ENCODE measurements around the gene ZCCHC2.

Gene ZCCHC2

DNA sequence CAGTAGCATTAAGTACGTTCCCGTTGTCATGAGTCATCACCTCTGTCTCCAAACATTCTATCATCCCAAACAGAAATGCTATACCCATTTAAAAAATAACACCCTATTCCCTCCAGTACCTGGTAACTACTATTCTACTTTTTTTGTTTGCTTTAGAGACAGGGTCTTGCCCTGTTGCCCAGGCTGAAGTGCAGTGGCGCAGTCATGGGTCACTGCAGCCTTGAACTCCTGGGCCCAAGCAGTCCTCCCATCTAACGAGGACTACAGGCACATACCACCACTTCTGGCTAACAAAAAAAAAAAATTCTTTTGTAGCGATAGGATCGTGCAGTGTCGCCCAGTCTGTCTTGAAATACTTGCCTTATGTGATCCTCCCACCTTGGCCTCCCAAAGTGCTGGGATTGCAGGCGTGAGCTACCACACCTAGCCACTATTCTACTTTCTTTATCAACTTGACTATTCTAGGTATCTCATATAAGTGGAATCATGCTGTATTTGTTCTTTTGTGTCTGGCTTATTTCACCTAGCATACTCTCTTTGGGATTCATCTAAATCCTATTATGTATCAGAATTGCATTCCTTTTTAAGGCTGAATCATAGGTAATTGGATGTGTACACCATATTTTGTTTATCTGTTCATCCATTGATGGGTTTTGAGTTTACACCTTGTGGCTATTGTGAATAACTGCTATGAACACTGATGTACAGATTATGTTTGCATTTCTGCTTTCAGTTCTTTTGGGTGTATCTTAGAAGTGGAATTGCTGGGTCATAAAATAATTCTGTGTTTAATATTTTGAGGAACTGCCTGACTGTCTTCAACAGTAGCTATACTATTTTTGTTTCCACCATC, 14.4 kb downstream of the ZCCHC2 start:
- no peak for DNase-seq (ENCODE audit: low read depth in 2 of 2, low spot score in 1 of 2)

DNA sequence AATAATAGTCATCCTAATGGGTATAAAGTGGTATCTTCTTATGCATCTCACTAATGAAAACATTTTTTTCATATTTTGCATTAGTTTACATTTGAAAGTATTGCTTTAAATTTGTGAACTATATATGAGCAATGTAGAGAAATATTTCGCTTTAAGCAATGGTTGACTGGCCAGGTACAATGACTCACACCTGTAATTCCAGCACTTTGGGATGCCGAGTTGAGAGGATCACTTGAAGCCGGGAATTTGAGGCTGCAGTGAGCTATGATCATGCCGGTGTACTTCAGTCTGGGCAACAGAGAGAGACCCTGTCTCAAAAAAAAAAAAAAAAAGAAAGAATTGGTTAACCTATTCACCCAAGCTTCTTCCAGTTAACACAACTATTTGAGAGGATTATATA, 15.1 kb downstream of the ZCCHC2 start:
- DNase-seq (ENCODE audit: low read depth in 2 of 2, low spot score in 1 of 2), result no peak

DNA sequence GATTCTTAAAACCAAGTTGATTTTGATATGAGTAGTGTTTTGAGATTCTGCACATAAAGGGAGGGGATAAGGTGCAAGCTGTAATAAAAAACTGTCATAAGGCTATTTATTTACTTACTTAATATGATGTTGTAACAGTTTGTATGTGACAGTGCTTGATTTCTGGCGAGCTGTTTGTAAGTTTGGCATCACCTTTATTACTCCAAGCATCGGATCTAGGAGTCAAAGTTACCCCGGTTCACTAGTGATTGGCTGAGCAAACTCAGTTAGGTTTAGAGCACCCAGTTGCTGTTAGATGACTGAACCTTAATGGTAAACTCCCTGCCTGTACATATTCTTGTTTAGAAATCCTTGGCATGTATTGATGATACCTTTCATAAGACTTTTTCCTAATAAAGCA, 16.1 kb downstream of the ZCCHC2 start:
- DNase-seq (ENCODE audit: low read depth in 2 of 2, low spot score in 1 of 2), result no peak

DNA sequence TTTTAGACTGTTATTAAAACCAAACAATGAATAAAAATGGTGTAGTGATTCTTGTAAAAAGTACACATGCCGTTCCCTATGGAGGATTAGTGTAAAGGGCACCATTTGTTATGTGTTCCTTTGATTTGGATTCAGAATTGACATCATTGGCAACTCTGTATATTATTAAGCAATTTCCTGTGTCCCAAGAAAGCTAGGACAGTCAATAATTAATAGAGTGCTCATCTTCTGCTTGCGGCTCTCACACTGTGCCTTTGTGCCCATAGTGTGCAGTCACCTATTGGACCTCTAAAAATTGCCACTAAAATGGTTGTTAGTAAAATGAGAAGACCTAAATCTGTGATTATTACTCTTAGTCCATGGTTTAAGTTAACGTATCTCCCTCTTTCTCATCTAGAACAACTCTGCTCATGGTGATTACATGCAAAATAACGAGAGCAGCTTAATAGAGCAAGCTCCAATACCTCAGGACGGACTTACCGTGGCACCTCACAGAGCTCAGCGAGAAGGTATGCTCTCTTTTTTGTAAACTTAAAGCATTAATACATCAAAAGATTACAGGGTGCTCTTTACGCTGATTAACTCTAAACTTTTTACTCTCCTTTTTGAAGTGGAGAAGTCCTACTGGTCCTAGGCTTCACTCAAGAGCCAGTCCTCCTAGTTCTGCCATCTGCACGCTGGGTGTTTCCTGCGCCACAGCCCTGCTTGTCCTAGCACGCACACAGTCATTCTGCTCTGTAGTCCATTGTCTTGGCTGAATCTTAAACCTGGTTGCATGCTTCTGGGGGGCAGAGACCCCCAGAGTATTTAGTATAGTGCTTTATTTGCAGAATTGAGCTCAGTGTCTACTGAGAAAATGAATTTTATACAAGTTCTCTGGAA, 16.7 kb downstream of the ZCCHC2 start:
- no peak for DNase-seq (ENCODE audit: low read depth in 2 of 2, low spot score in 1 of 2)

DNA sequence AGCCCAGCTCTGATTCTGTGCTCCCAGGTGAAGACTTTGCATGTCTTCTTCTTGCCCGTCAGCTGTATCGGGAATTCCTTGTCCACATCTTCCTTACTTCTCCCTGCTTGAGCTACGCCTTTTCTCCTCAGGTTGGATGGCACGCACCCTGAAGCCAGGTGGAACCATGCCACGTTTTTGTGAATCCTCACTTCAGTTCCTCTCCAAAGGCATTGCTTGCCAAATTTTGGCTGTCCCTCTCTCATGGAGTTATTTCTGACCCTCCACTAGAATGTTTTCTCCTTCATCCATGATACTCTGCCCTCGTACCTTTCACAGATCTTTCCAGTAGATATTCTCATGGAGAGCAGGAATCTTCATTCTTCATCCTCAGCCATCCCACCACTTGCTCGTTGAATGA, 20.2 kb downstream of the ZCCHC2 start:
- DNase-seq (ENCODE audit: low read depth in 2 of 2, low spot score in 1 of 2), result no peak

DNA sequence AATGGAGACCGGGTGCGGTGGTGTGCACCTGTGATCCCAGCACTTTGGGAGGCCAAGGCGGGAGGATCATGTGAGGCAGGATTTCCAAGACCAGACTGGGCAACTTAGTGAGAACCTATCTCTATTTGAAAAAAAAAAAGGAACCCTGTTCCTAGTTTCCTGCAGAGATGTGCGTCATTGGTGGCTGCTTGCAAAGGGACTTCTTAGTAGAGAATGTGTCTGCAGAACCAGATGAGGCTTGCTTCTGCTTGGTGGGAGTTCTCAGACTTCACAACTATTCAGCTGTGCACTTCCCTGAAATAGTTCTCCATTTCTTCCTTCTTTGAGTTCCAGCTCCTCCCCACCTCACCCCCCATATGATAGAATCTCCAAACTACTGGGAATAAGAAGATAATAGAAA, 22.3 kb downstream of the ZCCHC2 start:
- no peak for DNase-seq (ENCODE audit: low read depth in 2 of 2, low spot score in 1 of 2)

DNA sequence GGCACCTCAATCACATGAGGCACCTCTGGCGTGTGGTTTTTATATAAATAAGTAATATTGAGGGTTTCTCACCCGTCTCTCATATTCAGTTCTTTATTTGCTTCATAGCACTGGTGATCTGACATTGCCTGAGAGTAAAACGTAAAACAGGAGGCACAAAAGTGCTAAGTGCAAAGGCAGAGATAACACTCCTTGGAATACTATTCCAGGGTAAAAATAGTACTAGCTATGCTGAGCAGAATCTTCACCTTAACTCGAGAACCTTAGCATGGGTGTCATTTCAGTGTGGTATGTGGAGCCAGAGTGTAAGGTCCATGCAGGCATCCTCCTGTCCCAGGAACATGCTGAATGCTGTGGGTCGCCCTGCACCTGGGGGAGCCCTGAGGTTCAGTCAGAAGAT, 26.9 kb downstream of the ZCCHC2 start:
- DNase-seq (ENCODE audit: low read depth in 2 of 2, low spot score in 1 of 2), result no peak

DNA sequence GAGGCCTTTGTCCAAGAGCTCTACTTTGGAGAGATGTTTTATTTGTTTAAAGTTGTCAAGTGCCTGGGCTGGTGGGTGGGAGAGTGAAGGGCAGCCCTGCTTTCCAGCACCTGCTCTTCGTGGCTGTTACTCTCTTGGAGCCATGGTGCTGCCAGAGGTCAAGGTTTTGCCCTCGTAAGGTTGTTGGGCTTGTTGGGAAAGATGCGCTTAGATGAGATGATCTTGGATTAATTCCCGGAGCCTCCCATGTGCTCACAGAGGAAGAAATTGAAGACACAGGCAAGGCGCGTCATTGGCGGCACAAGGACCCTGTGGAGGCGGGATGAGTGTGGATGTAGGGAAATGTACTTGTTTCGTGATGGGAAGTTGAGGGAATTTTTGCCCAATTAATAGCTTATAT, 27.9 kb downstream of the ZCCHC2 start:
- DNase-seq (ENCODE audit: low read depth in 2 of 2, low spot score in 1 of 2), result no peak

DNA sequence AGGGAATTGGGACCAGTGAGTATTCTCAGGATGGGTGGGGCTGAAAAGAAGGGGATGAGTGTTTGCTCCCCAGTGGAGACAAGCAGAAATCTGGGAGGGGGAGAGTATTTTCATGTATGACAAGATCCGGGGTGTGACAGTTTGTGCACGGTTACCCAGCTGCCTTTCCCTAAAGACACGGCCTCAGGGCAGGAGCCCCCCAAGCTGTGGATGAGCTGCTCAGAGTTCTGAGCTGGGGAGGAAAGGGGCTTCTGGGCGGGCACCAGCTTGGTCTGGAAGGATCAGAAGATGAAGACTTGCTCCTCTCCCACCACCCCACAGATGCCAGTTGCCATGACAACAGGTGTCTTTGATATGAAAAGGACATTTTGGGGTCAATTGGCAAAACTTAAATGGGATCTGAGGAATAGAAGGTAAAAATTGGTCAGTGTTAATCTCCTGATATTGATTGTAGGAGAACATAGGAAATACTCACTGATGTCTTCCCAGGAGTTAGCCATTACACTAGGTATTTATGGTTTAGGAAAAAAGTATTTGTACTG, 29.2 kb downstream of the ZCCHC2 start:
- no peak for DNase-seq (ENCODE audit: low read depth in 2 of 2, low spot score in 1 of 2)

DNA sequence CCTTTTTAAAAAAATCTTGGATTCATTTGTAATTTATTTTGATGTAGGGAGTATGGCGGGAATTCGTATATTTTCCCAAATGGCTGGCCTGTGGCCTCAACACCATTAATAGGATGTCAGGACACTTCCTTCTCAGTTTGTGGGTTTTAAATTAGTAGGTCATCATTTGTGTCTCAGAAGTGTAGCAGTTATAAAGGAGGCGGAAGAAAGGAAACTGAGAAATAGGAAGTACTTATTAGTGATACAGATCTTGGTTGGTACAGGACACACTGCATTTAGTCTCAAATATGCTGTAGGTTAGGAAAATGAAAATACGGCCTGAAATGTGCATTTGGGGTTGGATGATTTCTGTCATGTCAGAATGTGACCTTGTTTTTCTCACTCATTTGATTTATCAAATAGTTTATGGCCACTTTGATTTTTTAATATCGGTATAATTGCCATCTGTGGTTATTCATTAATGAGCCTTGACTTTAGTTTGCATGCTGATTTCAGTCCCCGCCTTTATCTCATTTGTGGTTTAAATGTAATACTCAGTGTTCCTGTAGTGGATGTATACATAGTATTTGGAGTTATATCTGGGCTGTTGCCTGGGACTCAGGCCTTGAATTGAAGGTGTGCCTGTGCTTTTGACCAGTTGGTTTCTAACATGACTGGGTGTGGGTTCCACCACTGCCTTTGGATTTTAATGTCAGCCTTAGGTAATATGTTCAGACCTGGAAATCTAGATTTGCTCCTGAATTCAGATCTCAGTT, 31.4 kb downstream of the ZCCHC2 start:
- no peak for DNase-seq (ENCODE audit: low read depth in 2 of 2, low spot score in 1 of 2)

DNA sequence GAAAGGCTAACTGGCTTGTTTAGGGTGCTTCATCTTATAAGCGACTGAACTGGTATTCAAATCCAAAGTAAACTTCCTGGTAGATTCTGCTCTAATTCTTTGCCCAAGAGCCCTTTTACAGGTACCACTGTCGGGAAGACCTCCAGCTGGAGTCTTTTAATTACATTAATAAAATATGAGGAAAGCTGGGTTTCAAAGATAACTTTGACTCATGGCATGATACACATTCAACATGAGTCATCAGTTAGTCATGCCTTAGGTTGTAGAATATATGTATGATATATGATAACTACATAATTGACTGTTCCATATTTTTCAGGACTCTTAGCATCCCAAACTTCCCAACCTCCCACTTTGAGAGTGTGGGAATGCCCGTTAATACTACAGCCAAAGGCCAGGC, 32.3 kb downstream of the ZCCHC2 start:
- no peak for DNase-seq (ENCODE audit: low read depth in 2 of 2, low spot score in 1 of 2)

DNA sequence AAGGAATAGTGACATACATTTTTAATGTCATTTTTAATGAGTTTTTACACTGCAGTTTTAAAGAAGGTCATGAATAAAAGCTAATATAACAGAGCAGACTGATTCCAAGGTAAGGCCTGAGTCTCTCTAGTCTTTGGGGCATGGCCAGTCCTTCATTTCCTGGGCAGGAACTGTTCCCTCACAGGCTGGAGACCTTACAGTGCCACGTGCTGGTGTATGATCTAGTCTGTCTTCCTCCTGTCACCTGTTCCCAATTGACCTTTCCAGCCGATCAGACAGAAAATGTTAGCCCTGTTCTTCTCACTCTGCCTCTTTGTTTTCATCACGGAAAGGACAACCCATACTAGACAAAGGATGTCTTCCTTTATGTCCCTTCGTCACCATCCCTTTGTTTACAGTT, 33.6 kb downstream of the ZCCHC2 start:
- no peak for DNase-seq (ENCODE audit: low read depth in 2 of 2, low spot score in 1 of 2)

DNA sequence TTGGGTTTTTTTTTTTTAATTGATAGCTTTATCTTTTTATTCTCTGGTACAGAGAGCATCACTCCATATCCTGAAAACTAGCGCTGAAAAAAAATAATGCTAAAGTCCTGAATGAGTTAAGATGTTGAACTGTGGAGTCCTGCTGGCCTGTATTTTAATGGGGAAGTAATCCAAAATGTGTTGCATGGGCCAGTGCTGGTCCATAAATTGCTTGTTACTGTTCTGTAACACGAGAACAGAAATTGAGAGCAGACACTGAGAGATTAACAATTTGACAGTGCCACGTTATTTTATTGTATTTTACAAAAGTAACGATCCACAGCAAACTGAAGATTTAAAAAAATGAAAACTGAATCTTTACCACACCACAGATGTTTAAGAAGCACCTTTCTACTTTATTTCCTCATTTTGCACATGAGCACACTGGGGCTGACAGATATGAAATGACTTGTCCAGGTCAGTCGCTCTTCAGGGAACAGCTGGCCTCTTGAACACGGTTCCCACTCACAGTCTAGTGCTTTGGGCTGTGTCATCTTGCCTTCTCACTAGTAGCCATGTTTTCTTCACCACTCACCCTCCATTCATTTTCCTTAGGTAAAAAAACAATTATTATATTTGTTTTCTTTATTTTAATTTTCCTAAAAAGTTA, 35.3 kb downstream of the ZCCHC2 start:
- DNase-seq (ENCODE audit: low read depth in 2 of 2, low spot score in 1 of 2), result no peak

DNA sequence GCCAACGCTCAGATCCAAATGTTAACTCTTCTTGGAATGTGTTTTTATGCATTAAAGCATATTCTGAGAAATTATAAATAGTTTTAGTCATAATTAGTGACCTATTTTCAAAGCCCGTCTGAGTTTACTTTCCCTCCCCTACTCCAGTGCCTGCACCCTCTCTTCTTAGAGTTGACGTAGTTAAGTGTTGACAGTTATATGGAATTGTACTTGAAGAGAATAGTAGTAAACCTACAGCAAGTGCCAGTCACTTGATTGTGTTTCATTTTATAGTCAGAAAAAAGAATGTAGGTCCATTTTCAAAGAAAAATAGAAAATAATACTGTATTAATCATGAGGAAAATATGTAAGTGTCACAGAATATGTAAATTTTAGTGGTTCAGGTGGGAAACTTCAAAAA, 41.2 kb downstream of the ZCCHC2 start:
- no peak for DNase-seq (ENCODE audit: low read depth in 2 of 2, low spot score in 1 of 2)

DNA sequence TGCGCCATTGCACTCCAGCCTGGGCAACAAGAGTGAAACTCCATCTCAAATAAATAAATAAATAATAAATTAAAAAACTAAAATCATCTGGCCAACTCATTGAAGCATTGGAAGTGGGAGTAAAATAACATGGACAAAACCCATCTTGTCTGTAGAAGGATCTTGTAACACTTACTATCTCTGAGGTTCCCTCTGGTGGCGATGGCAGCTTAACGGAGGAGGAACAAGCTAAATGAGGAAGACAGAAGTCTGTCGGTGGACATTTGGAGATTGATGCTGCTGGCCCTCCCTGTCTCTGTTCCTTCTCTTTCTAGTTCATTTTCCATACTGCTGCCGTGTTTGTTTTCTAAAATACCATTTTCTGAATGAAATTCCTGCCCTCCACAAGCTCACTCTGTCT, 43.4 kb downstream of the ZCCHC2 start:
- DNase-seq (ENCODE audit: low read depth in 2 of 2, low spot score in 1 of 2), result no peak

DNA sequence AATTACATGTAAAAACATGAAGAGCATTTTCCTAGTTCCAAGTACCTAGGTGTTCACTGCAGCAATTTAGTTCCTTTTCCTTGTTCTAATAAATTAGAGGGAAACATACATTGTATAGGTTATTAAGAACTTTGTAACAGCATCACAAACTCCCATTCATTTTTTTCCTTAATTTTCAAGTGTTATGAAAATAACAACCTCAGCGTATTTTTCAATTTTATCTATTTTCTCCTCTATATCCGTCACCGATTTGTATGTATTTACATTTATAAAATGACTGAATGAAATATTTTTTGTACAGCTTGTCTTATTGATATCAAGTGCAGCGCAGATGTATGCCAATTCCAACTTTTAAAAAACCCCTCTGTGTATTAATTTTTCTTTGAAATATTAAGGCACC, 44.0 kb downstream of the ZCCHC2 start:
- DNase-seq (ENCODE audit: low read depth in 2 of 2, low spot score in 1 of 2), result no peak

DNA sequence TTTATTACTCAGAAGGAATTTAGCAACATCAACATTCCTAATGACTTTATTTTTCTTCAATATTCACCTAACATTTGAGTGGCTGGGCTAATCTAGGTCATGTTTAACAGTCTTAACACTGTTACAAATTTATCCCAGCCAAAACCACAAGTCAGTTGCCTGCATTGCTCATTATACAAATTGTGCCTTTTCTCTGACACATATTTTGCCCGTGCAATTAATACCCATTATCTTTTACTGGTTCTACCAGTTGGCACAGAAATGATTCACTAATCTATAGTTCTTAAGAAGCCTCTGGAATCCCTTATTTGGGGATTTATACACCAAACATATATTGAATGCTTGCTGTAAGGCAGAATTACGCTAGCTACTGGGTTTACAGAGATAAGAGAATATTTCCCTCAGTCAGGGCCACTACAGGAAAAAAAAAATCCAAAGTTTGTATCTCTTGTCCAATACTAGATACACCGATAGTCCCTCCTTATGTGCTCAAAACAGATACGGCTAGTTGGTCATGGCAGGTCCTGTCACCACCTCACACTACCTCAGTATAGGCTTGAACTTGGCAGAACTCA, 46.3 kb downstream of the ZCCHC2 start:
- DNase-seq (ENCODE audit: low read depth in 2 of 2, low spot score in 1 of 2), result no peak

DNA sequence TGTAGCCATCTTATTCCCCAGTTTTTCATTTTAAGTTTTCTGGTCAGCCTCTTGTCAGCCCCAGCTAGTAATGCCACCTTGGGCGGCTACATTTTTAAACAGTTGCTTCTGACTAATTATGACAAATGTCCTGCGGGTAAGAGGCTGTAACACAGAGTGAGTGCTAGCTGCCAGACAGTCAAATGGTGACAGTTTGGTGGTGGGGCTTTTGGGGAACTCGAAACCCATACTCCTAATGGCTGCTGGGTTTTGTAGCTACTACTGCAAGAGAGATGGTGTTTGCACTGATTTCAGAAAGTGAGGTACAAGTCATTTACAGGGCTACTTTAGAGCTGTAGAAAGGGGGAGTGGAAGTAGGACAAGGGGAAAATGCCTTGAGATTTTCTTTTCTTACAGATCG, 48.2 kb downstream of the ZCCHC2 start:
- no peak for DNase-seq (ENCODE audit: low read depth in 2 of 2, low spot score in 1 of 2)

DNA sequence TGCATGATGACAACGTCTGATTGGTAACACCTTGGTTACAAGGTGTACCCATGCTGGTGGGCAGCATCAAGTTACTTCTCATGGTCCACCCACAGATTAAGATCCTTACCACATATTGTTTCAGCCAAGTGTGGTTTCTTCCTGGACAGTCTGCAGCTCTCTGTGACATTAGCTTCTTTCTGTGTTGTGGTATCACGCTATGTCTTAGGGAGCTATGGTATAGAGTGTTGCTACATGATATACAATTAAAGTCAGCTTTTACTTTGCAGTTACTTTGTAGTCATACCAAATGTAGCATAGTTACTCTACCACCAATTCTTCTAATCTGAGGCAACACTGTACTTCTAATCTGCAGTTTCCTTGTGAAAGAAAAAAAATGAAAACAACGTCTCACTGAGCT, 48.8 kb downstream of the ZCCHC2 start:
- DNase-seq (ENCODE audit: low read depth in 2 of 2, low spot score in 1 of 2), result no peak

DNA sequence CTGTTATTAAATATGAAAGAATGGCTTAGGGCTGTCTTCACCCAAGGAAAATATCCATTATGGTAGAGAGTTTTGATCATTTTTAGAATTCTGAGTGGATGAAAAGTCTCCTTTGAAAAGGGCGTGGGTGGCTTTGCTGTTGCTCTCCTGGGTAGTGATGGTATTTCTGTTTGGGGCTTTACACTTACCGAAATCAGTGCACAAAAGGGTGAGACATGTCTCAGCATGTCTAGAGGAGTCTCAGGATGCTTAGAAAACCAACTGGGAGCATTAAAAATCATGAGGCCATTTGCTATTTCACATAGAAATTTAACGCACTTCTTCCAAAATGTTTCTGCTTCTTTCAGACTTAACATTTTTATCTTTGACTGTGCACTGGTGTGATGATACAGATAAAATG, 49.6 kb downstream of the ZCCHC2 start:
- no peak for DNase-seq (ENCODE audit: low read depth in 2 of 2, low spot score in 1 of 2)

DNA sequence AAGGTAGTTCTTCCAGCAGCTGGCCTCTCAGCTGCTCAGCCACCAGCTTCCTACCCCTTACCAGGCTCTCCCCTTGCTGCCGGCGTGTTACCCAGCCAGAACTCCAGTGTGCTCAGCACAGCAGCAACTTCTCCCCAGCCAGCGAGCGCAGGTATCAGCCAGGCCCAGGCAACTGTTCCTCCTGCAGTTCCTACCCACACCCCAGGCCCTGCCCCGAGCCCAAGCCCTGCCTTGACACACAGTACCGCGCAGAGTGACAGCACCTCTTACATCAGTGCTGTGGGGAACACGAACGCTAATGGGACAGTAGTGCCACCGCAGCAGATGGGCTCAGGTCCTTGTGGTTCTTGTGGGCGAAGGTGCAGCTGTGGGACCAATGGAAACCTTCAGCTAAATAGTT, 52.0 kb downstream of the ZCCHC2 start:
- no peak for DNase-seq (ENCODE audit: low read depth in 2 of 2, low spot score in 1 of 2)
